GM20000 (cell line): ENCODE data around the gene AK2.
"Not testable (repeated sequence)": the region's sequence is repeated elsewhere in the genome, so short reads cannot be mapped to it uniquely, and the experiment has no call there.

ENCODE experiments used
- DNase-seq: peaks from one replicate; pipeline ENCODE4 v3.0.0; 2012; ENCODE audit warnings: low spot score
- CTCF ChIP-seq: IDR thresholded peaks from 2 replicates; pipeline ENCODE4 v1.5.1; 2012; ENCODE audit warnings: mild to moderate bottlenecking, control low read depth; ENCODE audit errors: extremely low read depth, missing control alignments

The AK2 gene

DNA sequence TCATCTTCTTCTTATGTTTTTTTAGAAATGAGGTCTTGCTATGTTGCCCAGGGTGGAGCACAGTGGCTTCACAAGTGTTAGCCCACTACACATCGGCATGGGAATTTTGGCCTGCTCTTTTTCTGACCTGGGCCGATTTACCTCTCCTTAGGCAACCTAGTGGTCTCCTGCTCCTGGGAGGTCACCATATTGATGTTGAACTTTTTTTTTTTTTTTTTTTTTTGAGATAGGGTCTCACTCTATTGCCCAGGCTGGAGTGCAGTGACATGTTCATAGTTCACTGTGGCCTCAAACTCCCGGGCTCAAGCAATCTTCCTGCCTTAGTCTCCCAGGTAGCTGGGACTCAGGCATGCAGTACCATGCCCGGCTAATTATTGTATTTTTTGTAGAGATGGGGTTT lies 7.5 kb downstream of the AK2 start:
- no peak for TF ChIP-seq CTCF
- no peak for DNase-seq

DNA sequence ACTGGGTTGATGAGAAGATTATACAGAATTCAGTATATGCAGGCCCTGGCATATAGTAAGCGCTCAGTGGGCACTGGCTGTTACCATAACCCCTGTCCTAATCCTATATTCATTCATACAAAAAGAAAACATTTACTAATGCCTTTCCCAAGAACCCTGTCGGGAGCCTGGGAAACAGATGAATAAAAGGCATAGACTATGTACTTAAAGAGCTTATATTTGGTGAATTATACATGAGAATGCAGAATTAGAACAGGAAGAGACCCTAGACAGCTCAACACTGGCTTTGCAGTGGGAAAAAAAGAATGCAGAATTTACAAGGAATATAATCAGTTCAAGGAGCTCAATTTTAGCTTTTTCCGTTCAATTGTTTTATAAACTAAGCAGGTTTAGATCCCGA lies 10.9 kb downstream of the AK2 start:
- DNase-seq = no peak
- TF ChIP-seq CTCF = no peak

DNA sequence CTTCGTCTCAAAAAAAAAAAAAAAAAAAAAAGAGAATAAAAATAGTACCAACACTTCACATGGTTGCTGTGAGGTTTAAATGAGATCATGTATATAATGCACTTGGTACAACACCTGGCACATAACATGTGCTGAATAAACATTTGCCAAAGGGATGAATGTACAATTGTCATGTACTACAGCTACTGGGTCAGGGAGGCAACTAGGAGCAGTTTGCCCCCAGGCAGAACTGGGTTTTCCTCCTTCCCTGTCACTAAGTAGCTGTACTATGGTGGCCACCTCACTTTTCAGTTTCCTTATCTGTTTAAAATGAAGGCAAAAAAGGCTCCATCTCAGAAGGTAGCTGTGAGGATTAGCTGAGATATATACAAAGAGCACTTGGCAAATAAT lies 11.5 kb downstream of the AK2 start:
- no peak for TF ChIP-seq CTCF
- no peak for DNase-seq

DNA sequence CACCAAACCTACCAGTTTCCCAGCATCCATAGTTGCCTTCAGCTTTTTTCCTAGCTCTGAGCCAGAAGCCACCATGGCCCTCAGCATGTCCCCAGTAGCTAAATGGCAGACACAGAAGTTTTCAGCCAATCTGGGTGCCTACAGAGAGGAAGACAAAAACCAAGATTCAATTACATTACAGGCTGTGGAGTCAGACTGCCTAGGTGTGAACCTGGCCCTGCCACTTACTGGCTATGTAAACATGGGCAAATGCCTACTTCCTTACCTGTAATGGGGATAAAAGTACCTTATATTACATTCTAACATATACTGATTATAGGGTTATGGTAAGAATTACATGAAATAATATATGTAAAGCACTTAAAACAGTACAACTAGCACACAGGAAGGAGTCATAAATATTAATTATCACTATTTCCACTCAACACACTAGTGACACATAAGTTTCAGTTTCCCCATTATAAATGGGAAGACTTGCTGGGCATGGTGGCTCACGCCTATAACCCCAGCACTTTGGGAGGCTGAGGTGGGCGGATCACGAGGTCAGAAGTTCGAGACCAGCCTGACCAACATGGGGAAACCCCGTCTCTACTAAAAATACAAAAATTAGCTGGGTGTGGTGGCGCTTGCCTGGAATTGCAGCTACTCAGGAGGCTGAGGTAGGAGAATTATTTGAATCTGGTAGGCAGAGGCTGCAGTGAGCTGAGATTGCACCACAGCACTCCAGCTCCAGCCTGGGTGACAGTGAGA lies 12.1 kb downstream of the AK2 start:
- DNase-seq = not testable (repeated sequence)

- TF ChIP-seq CTCF = no peak
- no peak for DNase-seq
These were observed 14.0 kb downstream of the AK2 start for GRCh38 chr1:33022650-33023200.

GRCh38 chr1:33021567-33022431 lies 14.9 kb downstream of the AK2 start:
- DNase-seq = no peak
- no peak for TF ChIP-seq CTCF

GRCh38 chr1:33018112-33018511 lies 18.6 kb downstream of the AK2 start:
- DNase-seq = no peak
- no peak for TF ChIP-seq CTCF

GRCh38 chr1:33017175-33017574 lies 19.5 kb downstream of the AK2 start:
- no peak for TF ChIP-seq CTCF
- DNase-seq = no peak
